Testis (tissue), 3 donors: ENCODE data around the gene SIKE1. TPM values are rescaled to one million over a fixed set of nuclear protein-coding genes. Genes with fewer than 3 reads are reported as not detected.

Experiments
- DNase-seq: peaks from one replicate; pipeline ENCODE4 v3.0.0-alpha.2; 2019
- H3K27ac ChIP-seq, 2 donors: fragments of 200-600 bp; sonication (generic); one replicate each; pipeline ENCODE4 v1.5.1; 2019
- H3K27me3 ChIP-seq: fragments of 200-600 bp; sonication (generic); one replicate; pipeline ENCODE4 v1.5.1; 2019
- H3K36me3 ChIP-seq: fragments of 200-600 bp; sonication (generic); one replicate; pipeline ENCODE4 v1.5.1; 2017; ENCODE audit warnings: low read depth; ENCODE audit errors: missing control alignments
- H3K4me1 ChIP-seq: fragments of 200-600 bp; sonication (generic); one replicate; pipeline ENCODE4 v1.5.1; 2019
- H3K4me3 ChIP-seq, 2 donors: fragments of 200-600 bp; sonication (generic); one replicate each; pipeline ENCODE4 v1.5.1; 2017 to 2019
- H3K9me3 ChIP-seq: fragments of 200-600 bp; sonication (generic); one replicate; pipeline ENCODE4 v1.5.1; 2017
- POLR2A ChIP-seq: fragments of 450-650 bp; IDR thresholded peaks from one replicate; pipeline ENCODE4 v1.6.1; 2017; ENCODE audit warnings: antibody characterized with exemption, mild to moderate bottlenecking, moderate library complexity
- WGBS, 2 donors: methylation state at CpG; one replicate each; pipeline ENCODE4 v1.1.5; 2018; 5-methylcytosine and 5-hydroxymethylcytosine counted together
- intact Hi-C: fragments of 100-400 bp; cut with DNase I; formaldehyde crosslinking; loops from one replicate; pipeline ENCODE4 v1.15.1; 2023; ENCODE audit warnings: low total_unique reads
- polyA plus RNA-seq: library from polyadenylated mRNA; stranded (reverse); fragments of 350-450 nt; fragmentation: Illumina TruSeq; extraction: RNeasy Lipid Tissue Mini Kit (QIAGEN cat#74804); gene quantifications from one replicate; pipeline ENCODE4 v1.2.3, GENCODE V29; 2014; ENCODE audit warnings: low read depth, low replicate concordance; ENCODE audit not compliant: insufficient read depth
- total RNA-seq, 2 donors: library from RNA; depleted of rRNA; stranded (reverse); fragments of >200 nt; gene quantifications; one replicate each; pipeline ENCODE4 v1.2.3, GENCODE V29; 2016
- TF ChIP-seq, protein P1 (sequence below), 3 experiments: fragments of 450-650 bp in 2 of 3; fragments of 200-600 bp in 1 of 3; sonication (generic) in 1 of 3; IDR thresholded peaks; one replicate each; pipeline ENCODE4 v1.5.1; 2016 to 2019; ENCODE audit warnings: antibody characterized with exemption in 3 of 3, mild to moderate bottlenecking in 2 of 3, moderate library complexity in 1 of 3

SIKE1 gene
- total and polyA plus RNA-seq, 3 donors from 2014 or later = 27.3 to 47.3 (median 27.3) TPM

DNA sequence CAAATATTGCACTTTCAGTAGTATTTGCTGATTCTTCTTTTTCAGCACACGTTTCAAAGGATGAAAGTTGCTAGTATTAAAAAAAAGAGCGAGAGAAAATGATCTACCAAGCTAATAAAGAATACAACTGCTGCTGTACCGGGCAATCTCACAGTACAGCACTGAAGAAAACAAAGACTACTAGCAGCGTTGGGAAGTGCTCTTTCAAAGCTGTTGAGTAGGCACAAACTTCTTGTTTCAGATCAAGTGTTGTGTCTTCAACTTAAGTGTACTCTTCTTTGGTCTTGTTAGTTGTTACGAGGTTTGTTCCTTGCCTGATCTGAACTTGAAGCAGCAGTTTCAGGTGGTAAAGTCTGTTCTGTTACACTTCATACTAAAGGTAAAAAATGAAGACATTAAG is 30.6 kb downstream of the SIKE1 start:
- H3K27ac ChIP-seq = no peak overlapping the region
- H3K4me3 ChIP-seq = no peak overlapping the region
- H3K9me3 ChIP-seq = no peaks in the 10 kb centered on the region
- no peak for DNase-seq
- intact Hi-C loops = no loop called here
- H3K36me3 ChIP-seq = no peaks in the 10 kb centered on the region
- H3K4me1 ChIP-seq = peaks cover 22% of the 10 kb centered on the region
- no peaks in the 10 kb centered on the region for H3K27me3 ChIP-seq
- WGBS, 2 donors = 72 to 74% methylated on average over 5 of the region's 5 CpGs
- no peak for TF ChIP-seq POLR2A
- TF ChIP-seq, protein P1, sequence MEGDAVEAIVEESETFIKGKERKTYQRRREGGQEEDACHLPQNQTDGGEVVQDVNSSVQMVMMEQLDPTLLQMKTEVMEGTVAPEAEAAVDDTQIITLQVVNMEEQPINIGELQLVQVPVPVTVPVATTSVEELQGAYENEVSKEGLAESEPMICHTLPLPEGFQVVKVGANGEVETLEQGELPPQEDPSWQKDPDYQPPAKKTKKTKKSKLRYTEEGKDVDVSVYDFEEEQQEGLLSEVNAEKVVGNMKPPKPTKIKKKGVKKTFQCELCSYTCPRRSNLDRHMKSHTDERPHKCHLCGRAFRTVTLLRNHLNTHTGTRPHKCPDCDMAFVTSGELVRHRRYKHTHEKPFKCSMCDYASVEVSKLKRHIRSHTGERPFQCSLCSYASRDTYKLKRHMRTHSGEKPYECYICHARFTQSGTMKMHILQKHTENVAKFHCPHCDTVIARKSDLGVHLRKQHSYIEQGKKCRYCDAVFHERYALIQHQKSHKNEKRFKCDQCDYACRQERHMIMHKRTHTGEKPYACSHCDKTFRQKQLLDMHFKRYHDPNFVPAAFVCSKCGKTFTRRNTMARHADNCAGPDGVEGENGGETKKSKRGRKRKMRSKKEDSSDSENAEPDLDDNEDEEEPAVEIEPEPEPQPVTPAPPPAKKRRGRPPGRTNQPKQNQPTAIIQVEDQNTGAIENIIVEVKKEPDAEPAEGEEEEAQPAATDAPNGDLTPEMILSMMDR (IDR thresholded peaks at IDR 0.05) = no peak

DNA sequence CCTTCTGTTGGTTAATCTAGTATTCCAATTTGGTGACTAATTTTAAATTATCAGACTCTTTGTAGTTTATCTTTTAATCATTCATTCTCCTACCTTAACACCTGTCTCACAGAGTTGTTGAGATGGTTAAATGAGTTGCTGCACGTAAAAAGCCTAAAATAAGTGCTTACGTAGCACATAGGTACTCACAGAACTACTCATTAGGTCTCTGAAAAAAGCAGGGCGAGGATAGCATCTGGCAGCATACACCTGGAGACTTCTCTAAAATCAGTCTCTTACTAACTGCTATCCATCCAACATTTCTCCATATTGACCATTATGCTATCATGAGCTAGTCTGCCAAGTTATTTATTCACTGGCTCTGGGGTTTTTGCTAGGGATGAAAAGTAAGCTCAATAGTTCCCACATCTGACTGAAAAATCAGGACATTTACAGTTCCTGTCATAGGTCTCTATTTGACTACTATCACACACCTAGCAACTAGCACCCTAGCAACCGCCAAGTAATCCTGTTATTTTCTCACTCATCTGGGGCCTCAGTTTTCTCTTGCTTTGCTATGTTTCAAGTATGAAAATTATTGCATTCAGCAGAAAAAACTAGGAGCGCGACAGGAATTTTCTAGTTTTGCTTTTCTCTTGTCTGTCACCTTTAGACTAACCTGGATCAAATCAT is 33.9 kb downstream of the SIKE1 start:
- DNase-seq = no peak
- no peak for TF ChIP-seq POLR2A
- TF ChIP-seq, protein P1 (IDR thresholded peaks at IDR 0.05) = no peak
- 80 to 81% methylated on average over 6 of the region's 6 CpGs for WGBS, 2 donors
- no peaks in the 10 kb centered on the region for H3K27me3 ChIP-seq
- intact Hi-C loops = no loop called here
- no peaks in the 10 kb centered on the region for H3K9me3 ChIP-seq
- H3K36me3 ChIP-seq = no peaks in the 10 kb centered on the region
- no peak overlapping the region for H3K27ac ChIP-seq
- peaks cover 11% of the 10 kb centered on the region for H3K4me1 ChIP-seq
- H3K4me3 ChIP-seq = no peak overlapping the region

DNA sequence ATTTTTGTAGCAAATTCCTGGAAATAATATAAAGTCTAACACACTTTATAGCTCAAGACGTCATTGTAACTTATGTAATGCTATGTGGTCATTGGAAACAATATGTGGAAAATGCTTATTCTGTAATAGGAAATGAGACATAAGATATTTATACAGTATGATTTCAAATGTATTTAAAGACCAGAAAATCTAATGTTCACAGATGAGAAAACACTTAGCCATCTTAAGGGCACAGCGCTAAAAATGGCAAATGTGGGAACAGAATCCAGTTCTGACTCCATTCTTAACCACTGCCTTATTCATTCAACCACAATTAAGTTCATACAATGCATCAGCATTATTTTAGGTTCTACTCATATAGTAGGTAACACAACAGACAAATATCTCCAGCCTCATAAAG is 35.2 kb downstream of the SIKE1 start:
- no peaks in the 10 kb centered on the region for H3K27me3 ChIP-seq
- no peaks in the 10 kb centered on the region for H3K9me3 ChIP-seq
- 83 to 84% methylated on average over 2 of the region's 2 CpGs for WGBS, 2 donors
- H3K36me3 ChIP-seq = no peaks in the 10 kb centered on the region
- DNase-seq = no peak
- intact Hi-C loops = no loop called here
- H3K4me1 ChIP-seq = peaks cover 4% of the 10 kb centered on the region
- TF ChIP-seq POLR2A = no peak
- TF ChIP-seq, protein P1 (IDR thresholded peaks at IDR 0.05) = no peak
- H3K4me3 ChIP-seq = no peak overlapping the region
- no peak overlapping the region for H3K27ac ChIP-seq

DNA sequence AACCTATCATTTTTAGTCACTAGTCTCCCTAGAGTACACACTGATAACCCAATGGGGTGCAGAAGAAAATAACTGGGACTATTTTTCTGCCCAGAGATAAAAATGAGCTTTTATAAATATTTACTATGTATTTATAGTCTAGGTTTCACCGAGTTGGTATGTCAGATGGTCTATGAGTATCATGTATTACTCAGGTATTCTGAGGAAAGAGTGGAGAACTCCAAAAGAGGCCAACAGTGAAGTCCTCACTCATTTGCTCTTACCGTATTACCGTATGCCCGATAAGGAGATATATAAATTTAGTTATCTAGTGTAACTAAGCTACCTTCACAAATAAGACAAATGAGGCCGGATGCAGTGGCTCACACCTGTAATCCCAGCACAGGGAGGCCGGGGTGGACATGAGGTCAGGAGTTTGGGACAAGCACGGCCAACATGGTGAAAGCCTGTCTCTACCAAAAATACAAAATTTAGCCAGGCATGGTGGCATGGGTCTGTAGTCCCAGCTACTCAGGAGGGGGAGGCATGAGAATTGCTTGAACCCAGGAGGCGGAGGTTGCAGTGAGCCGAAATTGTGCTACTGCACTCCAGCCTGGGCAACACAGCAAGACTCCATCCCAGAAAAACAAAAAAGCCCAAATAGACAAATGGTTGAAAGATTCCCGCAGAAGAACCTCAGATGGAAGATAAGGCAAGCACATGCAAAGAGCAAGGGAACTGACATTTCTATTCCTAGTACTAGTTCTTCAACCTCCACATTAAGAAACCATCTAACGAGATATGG is 38.3 kb downstream of the SIKE1 start:
- no peak for DNase-seq
- Histone ChIP-seq H3K9me3 (no peaks in the 10 kb centered on the region), H3K27ac (no peak overlapping the region), H3K36me3 (no peaks in the 10 kb centered on the region), H3K27me3 (no peaks in the 10 kb centered on the region), H3K4me3 (no peak overlapping the region), H3K4me1 (no peaks in the 10 kb centered on the region)
- WGBS, 2 donors = 91 to 94% methylated on average over 11 of the region's 11 CpGs
- intact Hi-C loops = no loop called here
- TF ChIP-seq, protein P1 (IDR thresholded peaks at IDR 0.05) = no peak
- TF ChIP-seq POLR2A = no peak
